DND-41 (cell line): ENCODE data around the gene COL23A1.

Experiments used
- CTCF ChIP-seq: IDR thresholded peaks from 2 replicates; pipeline ENCODE4 v1.5.1; 2012; ENCODE audit warnings: borderline replicate concordance, low read length, moderate library complexity, mild to moderate bottlenecking; ENCODE audit not compliant: poor library complexity, severe bottlenecking; ENCODE audit errors: extremely low read depth
- EZH2 ChIP-seq: IDR thresholded peaks from 3 replicates; pipeline ENCODE4 v1.6.1; 2012; ENCODE audit warnings: borderline replicate concordance, low read depth, mild to moderate bottlenecking, moderate library complexity, low read length, inconsistent platforms; ENCODE audit not compliant: severe bottlenecking

- TF ChIP-seq CTCF (no peak), EZH2 (no peak)
These were observed 262.1 kb downstream of the COL23A1 start for GRCh38 chr5:178327931-178328711.
